B cell (primary cell): ENCODE data around the gene SRRM3. TPM values are rescaled to one million over a fixed set of nuclear protein-coding genes. Genes with fewer than 3 reads are reported as not detected.

Experiments
- ATAC-seq: fragments of 200-7000 bp; cut with Tn5 transposase; one replicate; pipeline ENCODE4 v1.10.0; 2021; ENCODE audit warnings: low read depth, mild to moderate bottlenecking, moderate number of reproducible peaks, moderate library complexity
- CTCF ChIA-PET: fragments of 350-600 bp; sonication (Branson Sonifier 250); formaldehyde crosslinking; loops from one replicate; lab custom pipeline; 2021; ENCODE audit warnings: antibody characterized with exemption, inconsistent platforms; lab: Charles Lee
- POLR2A ChIA-PET: fragments of 350-600 bp; sonication (Branson Sonifier 250); formaldehyde crosslinking; loops from one replicate; lab custom pipeline; 2021; ENCODE audit warnings: antibody characterized with exemption; lab: Charles Lee
- DNase-seq: peaks from one replicate; pipeline ENCODE4 v3.0.0; 2013
- H2AFZ ChIP-seq: 2 replicates; pipeline ENCODE4 v1.6.1; 2012; ENCODE audit warnings: mild to moderate bottlenecking, low read depth, low read length; ENCODE audit not compliant: insufficient read depth, poor library complexity, severe bottlenecking
- H3K27ac ChIP-seq, 2 donors: 1 replicate in 1 of 2; 2 replicates in 1 of 2; pipeline ENCODE4 v1.5.1; 2012 to 2013; ENCODE audit warnings: low read length in 2 of 2, mild to moderate bottlenecking in 2 of 2, moderate library complexity in 1 of 2
- H3K27me3 ChIP-seq, 4 experiments: fragments of 200-600 bp in 1 of 4; sonication (generic) in 1 of 4; replicated peaks in 1 of 4; 1 replicate in 2 of 4; 2 replicates in 2 of 4; pipeline versions ENCODE4 v1.6.1 to v1.7.0; 2013 to 2016; ENCODE audit warnings: low read length in 3 of 4, mild to moderate bottlenecking in 2 of 4, mixed read lengths in 1 of 4, moderate library complexity in 1 of 4; ENCODE audit not compliant: insufficient read depth in 4 of 4, control insufficient read depth in 3 of 4; ENCODE audit errors: control extremely low read depth in 1 of 4
- H3K36me3 ChIP-seq, 2 experiments: replicated peaks in 1 of 2; 1 replicate in 1 of 2; 2 replicates in 1 of 2; pipeline versions ENCODE4 v1.6.1 to v1.7.1; 2013; ENCODE audit warnings: low read length in 1 of 2; ENCODE audit not compliant: insufficient read depth in 2 of 2, control insufficient read depth in 1 of 2; ENCODE audit errors: control extremely low read depth in 1 of 2, extremely low read depth in 1 of 2
- H3K4me1 ChIP-seq, 2 donors: fragments of 200-600 bp in 1 of 2; sonication (generic) in 1 of 2; 1 replicate in 1 of 2; 2 replicates in 1 of 2; pipeline versions ENCODE4 v1.5.1 to v1.6.1; 2013 to 2017; ENCODE audit warnings: low read length in 2 of 2; ENCODE audit not compliant: control insufficient read depth in 2 of 2, insufficient read depth in 2 of 2
- H3K4me2 ChIP-seq: replicated peaks from 2 replicates; pipeline ENCODE3; 2012; ENCODE audit warnings: mild to moderate bottlenecking, low read depth, low read length; ENCODE audit not compliant: poor library complexity, severe bottlenecking
- H3K4me3 ChIP-seq, 5 experiments: fragments of 200-600 bp in 1 of 5; sonication (generic) in 1 of 5; 1 replicate in 3 of 5; 2 replicates in 2 of 5; pipeline versions ENCODE4 v1.5.1 to v1.7.0; 2011 to 2016; ENCODE audit warnings: low read length in 4 of 5, mild to moderate bottlenecking in 4 of 5, low read depth in 2 of 5, control low read depth in 1 of 5, moderate library complexity in 1 of 5; ENCODE audit not compliant: insufficient read depth in 1 of 5; ENCODE audit errors: control extremely low read depth in 1 of 5, extremely low read depth in 1 of 5
- H3K79me2 ChIP-seq: fragments of 200-600 bp; sonication (generic); one replicate; pipeline ENCODE4 v1.6.0; 2016; ENCODE audit warnings: low read length; ENCODE audit not compliant: control insufficient read depth, insufficient read depth
- H3K9ac ChIP-seq: fragments of 200-600 bp; sonication (generic); 2 replicates; pipeline ENCODE4 v1.6.1; 2017; ENCODE audit warnings: mild to moderate bottlenecking, low read length, moderate library complexity
- H3K9me3 ChIP-seq, 3 donors: one replicate each; pipeline versions ENCODE4 v1.6.1 to v1.7.1; 2013; ENCODE audit warnings: low read length in 2 of 3; ENCODE audit not compliant: control insufficient read depth in 2 of 3, insufficient read depth in 1 of 3; ENCODE audit errors: control extremely low read depth in 1 of 3
- H4K20me1 ChIP-seq: 2 replicates; pipeline ENCODE4 v1.6.0; 2012; ENCODE audit warnings: mild to moderate bottlenecking, low read length; ENCODE audit not compliant: insufficient read depth, control insufficient read depth, poor library complexity, severe bottlenecking
- H3K27ac Mint-ChIP-seq: one replicate; pipeline ENCODE4 v1.8.0; 2021; ENCODE audit warnings: mixed read lengths
- H3K27me3 Mint-ChIP-seq: one replicate; pipeline ENCODE4 v1.8.0; 2021; ENCODE audit warnings: mixed read lengths
- H3K4me1 Mint-ChIP-seq: one replicate; pipeline ENCODE4 v1.8.0; 2021; ENCODE audit warnings: mixed read lengths
- H3K4me3 Mint-ChIP-seq: one replicate; pipeline ENCODE4 v1.8.0; 2021; ENCODE audit warnings: mixed read lengths
- H3K9me3 Mint-ChIP-seq: one replicate; pipeline ENCODE4 v1.8.0; 2022; ENCODE audit warnings: mixed read lengths; ENCODE audit not compliant: insufficient read depth
- CTCF ChIP-seq: fragments of 200-600 bp; IDR thresholded peaks from one replicate; pipeline ENCODE4 v1.8.0; 2022; ENCODE audit warnings: antibody characterized with exemption, mild to moderate bottlenecking
- EZH2 ChIP-seq: IDR thresholded peaks from 2 replicates; pipeline ENCODE4 v1.6.1; 2012; ENCODE audit warnings: borderline replicate concordance, low read depth, mild to moderate bottlenecking, moderate library complexity, low read length; ENCODE audit not compliant: insufficient read depth, poor library complexity, severe bottlenecking
- WGBS: methylation state at CpG from one replicate; pipeline ENCODE4 v1.1.5; 2013; ENCODE audit warnings: missing lambda C conversion rate; ENCODE audit not compliant: insufficient coverage; 5-methylcytosine and 5-hydroxymethylcytosine counted together
- intact Hi-C: fragments of 100-400 bp; cut with micrococcal nuclease; formaldehyde crosslinking; loops from one replicate; pipeline ENCODE4 v1.10.0; 2022
- polyA plus RNA-seq: library from polyadenylated mRNA; depleted of rRNA; stranded (reverse); fragments of >200 nt; gene quantifications from 2 replicates; pipeline ENCODE4 v1.2.3, GENCODE V29; 2012
- total RNA-seq, 2 donors: library from RNA; stranded (reverse); fragments of 120-200 nt in 1 of 2; gene quantifications; 1 replicate in 1 of 2; 2 replicates in 1 of 2; pipeline versions ENCODE4 v1.2.3 to v1.2.4, GENCODE V29; 2013 to 2022

Gene SRRM3
- total and polyA plus RNA-seq, 2 donors (not counting 1 experiment from before 2014, with no cell fraction given) = not detected

GRCh38 chr7:76202666-76203030 lies 952 bp downstream of the SRRM3 start:
- Histone ChIP-seq H4K20me1 (no peaks in the 10 kb centered on the region), H3K79me2 (no peaks in the 10 kb centered on the region), H3K4me1 (peaks cover 0 to 6% of the 10 kb centered on the region in 2 donors), H3K4me3 (no peak overlapping the region), H2AFZ (no peak overlapping the region), H3K4me2 (no peak overlapping the region), H3K9me3 (peaks cover 0 to 22% (median 0%) of the 10 kb centered on the region in 3 donors), H3K27ac (no peak overlapping the region), H3K36me3 (no peaks in the 10 kb centered on the region), H3K27me3 (peaks cover 0 to 35% (median 6%) of the 10 kb centered on the region in 4 experiments), H3K9ac (no peak overlapping the region)
- ATAC-seq (no peak), DNase-seq (no peak)
- ChIA-PET CTCF (interaction anchor here (1.7 kb wide), 1 partner anchor 25 kb away, joined by 6 read pairs; no protein-coding TSS in a partner anchor), POLR2A (no interaction called here)
- Mint-ChIP-seq H3K4me3 (no peak overlapping the region), H3K27ac (no peak overlapping the region), H3K27me3 (peaks cover 30% of the 10 kb centered on the region), H3K4me1 (peaks cover 2% of the 10 kb centered on the region), H3K9me3 (no peaks in the 10 kb centered on the region)
- intact Hi-C loops = no loop called here
- TF ChIP-seq CTCF (no peak), EZH2 (no peak)
- 75% methylated on average over 5 of the region's 8 CpGs for WGBS

DNA sequence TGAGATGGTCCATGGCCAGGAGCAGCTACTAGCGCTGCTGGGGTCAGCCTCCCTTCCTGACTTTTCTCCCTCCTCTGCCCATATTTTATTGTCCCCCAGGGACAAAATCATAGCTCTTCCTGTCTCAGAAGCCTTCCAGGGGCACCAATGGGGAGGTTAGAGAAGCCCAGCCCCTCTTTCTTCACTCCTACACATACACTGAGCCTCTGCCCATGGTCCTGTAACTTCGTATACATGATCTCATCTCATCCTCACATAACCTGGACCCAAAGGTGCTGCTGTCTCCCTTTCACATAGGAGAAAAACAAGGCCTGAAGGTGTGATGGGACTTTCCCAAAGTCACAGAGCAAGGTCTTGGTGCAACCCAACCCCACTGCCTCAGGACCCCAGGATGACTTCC lies 2.5 kb downstream of the SRRM3 start:
- H3K9ac ChIP-seq = no peak overlapping the region
- no peak overlapping the region for H3K27ac ChIP-seq
- H3K4me1 ChIP-seq = peaks cover 0 to 6% of the 10 kb centered on the region in 2 donors
- H4K20me1 ChIP-seq = no peaks in the 10 kb centered on the region
- DNase-seq (no peak), ATAC-seq (no peak)
- no peak overlapping the region for H3K4me2 ChIP-seq
- H3K36me3 ChIP-seq = no peaks in the 10 kb centered on the region
- peaks cover 0 to 30% (median 6%) of the 10 kb centered on the region in 4 experiments for H3K27me3 ChIP-seq
- intact Hi-C loops = no loop called here
- Mint-ChIP-seq H3K27me3 (peaks cover 27% of the 10 kb centered on the region), H3K4me3 (no peak overlapping the region), H3K4me1 (peaks cover 2% of the 10 kb centered on the region), H3K9me3 (no peaks in the 10 kb centered on the region), H3K27ac (no peak overlapping the region)
- no peak overlapping the region for H2AFZ ChIP-seq
- no peak for TF ChIP-seq CTCF
- no peak for TF ChIP-seq EZH2
- POLR2A ChIA-PET = no interaction called here
- peaks cover 0 to 22% (median 0%) of the 10 kb centered on the region in 3 donors for H3K9me3 ChIP-seq
- CTCF ChIA-PET = interaction anchor here (1.7 kb wide), 1 partner anchor 27 kb away, joined by 6 read pairs; no protein-coding TSS in a partner anchor
- H3K79me2 ChIP-seq = no peaks in the 10 kb centered on the region
- no peak overlapping the region for H3K4me3 ChIP-seq
- 83% methylated on average over 2 of the region's 2 CpGs for WGBS
